ENCODE measurements around the gene PROX1. TPM values are rescaled to one million over a fixed set of nuclear protein-coding genes. Genes with fewer than 3 reads are reported as not detected.

Gene PROX1
- total RNA-seq, 1 donor from 2014 or later = 14.3 TPM

- Mint-ChIP-seq H3K27me3 (ENCODE audit: low read depth) (peaks cover 91% of the 10 kb centered on the region), H3K4me3 (peak overlapping the region; percentile 98), H3K36me3 (ENCODE audit: low read depth) (no peaks in the 10 kb centered on the region), H3K4me1 (peaks cover 65% of the 10 kb centered on the region), H3K9me3 (no peaks in the 10 kb centered on the region), H3K27ac (ENCODE audit: unreplicated experiment) (no peak overlapping the region)
- no peak for TF ChIP-seq CTCF (conservative IDR thresholded peaks at IDR 0.05)
- DNase-seq (ENCODE audit: low read depth, low spot score) = no peak
Observed at GRCh38 chr1:213984387-213985208, 3.2 kb upstream of the PROX1 start.

GRCh38 chr1:213985209-213986019 is 2.4 kb upstream of the PROX1 start:
- H3K4me1 Mint-ChIP-seq = peaks cover 70% of the 10 kb centered on the region
- H3K27me3 Mint-ChIP-seq (ENCODE audit: low read depth) = peaks cover 95% of the 10 kb centered on the region
- no peak for TF ChIP-seq CTCF (conservative IDR thresholded peaks at IDR 0.05)

GRCh38 chr1:213986020-213986924 is 1.5 kb upstream of the PROX1 start:
- Mint-ChIP-seq H3K4me3 (peak overlapping the region; percentile 98), H3K27ac (ENCODE audit: unreplicated experiment) (no peak overlapping the region), H3K9me3 (no peaks in the 10 kb centered on the region), H3K27me3 (ENCODE audit: low read depth) (peaks cover 95% of the 10 kb centered on the region), H3K36me3 (ENCODE audit: low read depth) (no peaks in the 10 kb centered on the region), H3K4me1 (peaks cover 72% of the 10 kb centered on the region)
- no peak for DNase-seq (ENCODE audit: low read depth, low spot score)
- no peak for TF ChIP-seq CTCF (conservative IDR thresholded peaks at IDR 0.05)

More at GRCh38 chr1:213985209-213986019, 2.4 kb upstream of the PROX1 start:
- H3K9me3 Mint-ChIP-seq = no peaks in the 10 kb centered on the region
- no peaks in the 10 kb centered on the region for H3K36me3 Mint-ChIP-seq (ENCODE audit: low read depth)
- DNase-seq (ENCODE audit: low read depth, low spot score) = no peak
- H3K27ac Mint-ChIP-seq (ENCODE audit: unreplicated experiment) = no peak overlapping the region
- H3K4me3 Mint-ChIP-seq = peak overlapping the region; percentile 98

GRCh38 chr1:213986925-213987250 is 885 bp upstream of the PROX1 start:
- Mint-ChIP-seq H3K9me3 (no peaks in the 10 kb centered on the region), H3K27ac (ENCODE audit: unreplicated experiment) (no peak overlapping the region), H3K4me3 (peak overlapping the region; percentile 98), H3K27me3 (ENCODE audit: low read depth) (peaks cover 94% of the 10 kb centered on the region), H3K36me3 (ENCODE audit: low read depth) (no peaks in the 10 kb centered on the region), H3K4me1 (peaks cover 69% of the 10 kb centered on the region)
- DNase-seq (ENCODE audit: low read depth, low spot score) = no peak
- TF ChIP-seq CTCF (conservative IDR thresholded peaks at IDR 0.05) = no peak

- Mint-ChIP-seq H3K4me3 (peak overlapping the region; percentile 98), H3K9me3 (no peaks in the 10 kb centered on the region), H3K4me1 (peaks cover 64% of the 10 kb centered on the region), H3K36me3 (ENCODE audit: low read depth) (no peaks in the 10 kb centered on the region), H3K27me3 (ENCODE audit: low read depth) (peaks cover 94% of the 10 kb centered on the region), H3K27ac (ENCODE audit: unreplicated experiment) (peak overlapping the region; percentile 93)
- no peak for TF ChIP-seq CTCF (conservative IDR thresholded peaks at IDR 0.05)
- DNase-seq (ENCODE audit: low read depth, low spot score) = peak; percentile 74
Observed at GRCh38 chr1:213987422-213987926, 299 bp upstream of the PROX1 start.
